HG03354 (cell line): ENCODE results near the gene IDI2.
"Not testable (repeated sequence)": the region's sequence is repeated elsewhere in the genome, so short reads cannot be mapped to it uniquely, and the experiment has no call there.

ENCODE experiments used
- ATAC-seq: cut with Tn5 transposase; IDR thresholded peaks from one replicate; pipeline ENCODE4 v1.9.1; 2021; ENCODE audit warnings: mild to moderate bottlenecking; ENCODE audit not compliant: unreplicated experiment, poor library complexity, severe bottlenecking

Gene IDI2

DNA sequence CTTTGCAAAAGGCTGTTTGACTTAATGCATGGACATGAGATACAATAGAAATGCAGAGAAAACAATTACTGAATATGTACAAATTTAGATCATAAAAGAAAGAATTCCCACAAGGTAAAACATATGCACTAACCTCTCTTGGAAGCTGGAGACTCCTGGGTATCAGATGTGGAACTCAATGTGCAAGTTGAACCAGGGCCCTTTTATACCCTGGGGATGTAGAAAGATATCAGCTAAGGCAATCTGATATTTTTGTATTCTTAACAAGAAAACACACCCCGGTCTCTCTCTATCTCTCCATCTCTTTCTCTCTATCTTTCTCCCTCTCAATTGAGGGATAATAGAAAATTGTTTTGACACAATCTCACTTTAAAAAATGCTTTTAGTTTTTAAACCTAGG lies at the start of gene IDI2:
Gene IDI2 (minus strand): TSS at position 177 of the 400 bp plus-strand sequence. CDS start 1,136 bp downstream, outside the sequence.
- no peak for ATAC-seq

DNA sequence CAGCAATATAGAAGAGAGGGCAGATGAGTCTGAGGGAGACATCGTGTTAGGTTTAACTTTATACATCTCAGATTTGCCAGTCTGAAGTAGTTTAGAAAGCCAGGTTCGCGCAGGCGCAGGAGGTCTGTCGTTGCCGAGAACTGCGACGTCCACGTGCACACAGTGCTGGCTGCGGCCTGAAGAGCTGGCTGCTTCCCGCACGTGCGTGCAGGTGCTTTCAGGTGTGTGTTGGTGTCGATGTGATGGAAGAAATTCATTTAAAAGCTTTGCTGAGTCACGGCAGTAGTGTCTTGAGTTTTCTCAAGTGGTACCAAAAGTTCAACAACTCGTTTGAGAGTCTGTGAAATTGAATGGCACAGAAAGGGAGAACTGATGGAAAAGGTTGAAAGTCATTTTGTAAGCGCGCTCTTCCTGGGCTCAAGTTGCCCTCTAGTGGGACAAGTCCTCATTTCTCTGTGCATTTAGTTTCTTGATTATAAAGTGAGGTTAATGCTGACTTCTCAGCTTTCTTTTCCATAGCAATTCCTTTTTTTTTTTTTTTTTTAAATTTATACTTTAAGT lies 49.2 kb upstream of the IDI2 start:
- ATAC-seq, result no peak

DNA sequence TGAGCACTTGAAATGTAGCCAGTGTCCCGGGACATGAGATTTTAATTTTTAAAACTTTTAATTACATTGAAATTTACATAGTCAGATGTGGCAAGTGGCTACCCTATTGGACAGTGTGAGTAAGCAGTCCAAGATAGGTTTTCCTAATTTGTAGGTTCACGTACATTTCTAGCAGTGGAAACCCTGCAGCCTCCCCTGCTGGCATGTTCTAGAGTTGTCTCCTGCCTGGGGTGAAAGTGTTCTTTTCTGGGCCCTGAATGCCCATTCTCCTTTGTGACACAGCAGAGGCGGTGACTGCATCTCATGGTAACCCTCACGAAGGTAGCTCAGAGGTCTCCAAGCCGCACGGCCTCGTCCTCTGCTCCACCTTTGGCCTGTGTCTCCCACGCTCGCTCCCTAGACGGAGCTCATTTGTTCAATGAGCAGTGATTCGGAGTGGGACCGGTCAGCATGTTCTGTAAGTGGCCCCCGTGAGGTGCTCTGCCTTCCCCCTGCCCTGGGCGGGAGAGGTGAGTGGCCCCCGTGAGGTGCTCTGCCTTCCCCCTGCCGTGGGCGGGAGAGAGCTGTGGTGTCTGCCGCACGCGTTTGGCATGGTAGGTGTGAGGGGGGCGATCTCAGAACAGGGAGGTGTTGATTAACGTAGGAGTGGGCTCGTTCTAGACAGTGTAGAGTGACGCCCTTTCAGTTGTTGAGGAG lies 48.5 kb upstream of the IDI2 start:
- no peak for ATAC-seq

DNA sequence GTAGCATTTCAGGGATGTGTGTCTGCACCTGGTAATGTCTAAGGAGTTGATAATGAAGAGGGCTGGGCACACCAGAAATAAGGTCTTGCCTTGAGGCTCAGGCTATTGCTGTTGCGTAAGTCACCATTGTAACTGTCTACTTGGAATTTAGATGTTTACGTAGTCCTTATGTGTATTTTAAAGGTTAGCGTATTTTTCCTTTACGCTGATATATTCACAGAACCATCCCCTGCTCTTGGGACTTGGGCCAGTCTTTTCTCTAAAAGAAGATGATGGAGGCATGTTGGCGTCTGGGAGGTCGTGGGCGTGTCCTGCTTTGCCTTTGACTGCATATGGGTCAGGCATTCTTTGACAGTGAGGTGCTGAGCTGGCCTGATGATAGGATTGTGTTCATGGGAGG lies 45.3 kb upstream of the IDI2 start:
- ATAC-seq, result no peak

DNA sequence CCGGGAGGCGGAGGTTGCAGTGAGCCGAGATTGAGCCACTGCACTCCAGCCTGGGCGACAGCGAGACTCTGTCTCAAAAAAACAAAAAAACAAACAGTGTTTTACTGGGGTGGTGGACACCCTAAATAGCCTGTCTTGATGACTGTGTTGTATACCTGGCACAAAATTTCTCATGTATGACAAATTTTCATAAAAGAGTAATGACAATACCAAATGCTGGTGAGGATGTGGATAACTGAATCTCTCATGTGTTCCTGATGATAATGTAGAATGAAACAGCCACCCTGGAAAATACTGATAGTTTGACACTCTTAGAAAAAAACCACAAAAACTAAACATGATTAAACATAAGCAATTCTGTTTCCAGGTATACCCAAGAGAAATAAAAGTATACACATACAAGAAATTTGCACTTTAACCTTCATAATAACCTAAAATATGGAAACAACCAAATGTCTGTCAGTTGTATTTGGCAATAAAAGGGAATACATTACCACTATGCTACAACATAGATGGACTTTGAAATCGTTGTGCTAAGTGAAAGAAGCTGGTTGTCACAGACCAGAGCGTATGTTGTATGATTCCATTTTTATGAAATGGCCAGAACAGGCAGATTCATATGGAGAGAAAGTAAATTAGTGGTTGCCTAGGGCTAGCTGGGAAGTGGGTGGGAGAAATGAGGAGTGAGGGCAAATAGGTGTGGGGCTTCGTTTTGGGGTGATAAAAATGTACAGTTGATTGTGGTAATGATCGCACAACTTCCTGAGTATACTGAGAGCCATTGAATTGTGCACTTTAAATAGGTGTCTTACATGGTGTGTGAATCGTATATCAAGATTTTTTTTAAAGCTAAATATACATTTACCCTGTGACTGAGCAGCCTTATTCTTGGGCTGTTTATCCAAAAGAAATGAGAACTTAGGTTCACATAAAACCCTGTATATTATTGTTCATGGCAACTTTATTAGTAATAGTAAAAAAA lies 43.0 kb upstream of the IDI2 start:
- no peak for ATAC-seq

DNA sequence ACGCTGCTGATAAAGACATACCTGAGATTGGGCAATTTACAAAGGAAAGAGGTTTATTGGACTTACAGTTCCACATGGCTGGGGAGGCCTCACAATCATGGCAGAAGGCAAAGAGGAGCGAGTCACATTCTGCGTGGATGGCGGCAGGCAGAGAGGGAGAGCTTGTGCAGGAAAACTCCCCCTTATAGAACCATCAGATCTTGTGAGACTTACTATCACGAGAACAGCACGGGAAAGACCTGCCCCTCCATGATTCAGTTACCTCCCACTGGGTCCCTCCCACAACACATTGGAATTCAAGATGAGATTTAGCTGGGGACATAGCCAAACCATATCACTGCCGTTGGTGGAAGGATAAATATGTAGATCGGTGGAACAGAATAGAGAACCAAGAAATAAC lies 41.1 kb upstream of the IDI2 start:
- ATAC-seq, result not testable (repeated sequence)

DNA sequence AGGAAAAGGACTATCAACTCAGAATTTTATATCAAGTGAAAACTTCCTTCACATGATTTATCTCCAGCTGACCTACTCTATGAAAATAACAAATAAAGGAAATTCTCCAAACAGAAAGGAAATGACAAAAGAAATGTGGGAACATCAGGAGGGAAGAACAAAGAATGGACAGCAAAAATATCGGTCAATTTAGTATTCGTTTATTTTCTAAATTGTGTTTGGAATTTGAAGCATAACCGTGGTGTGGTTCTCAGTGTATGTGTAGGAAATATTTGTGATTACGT lies 39.2 kb upstream of the IDI2 start:
- no peak for ATAC-seq

DNA sequence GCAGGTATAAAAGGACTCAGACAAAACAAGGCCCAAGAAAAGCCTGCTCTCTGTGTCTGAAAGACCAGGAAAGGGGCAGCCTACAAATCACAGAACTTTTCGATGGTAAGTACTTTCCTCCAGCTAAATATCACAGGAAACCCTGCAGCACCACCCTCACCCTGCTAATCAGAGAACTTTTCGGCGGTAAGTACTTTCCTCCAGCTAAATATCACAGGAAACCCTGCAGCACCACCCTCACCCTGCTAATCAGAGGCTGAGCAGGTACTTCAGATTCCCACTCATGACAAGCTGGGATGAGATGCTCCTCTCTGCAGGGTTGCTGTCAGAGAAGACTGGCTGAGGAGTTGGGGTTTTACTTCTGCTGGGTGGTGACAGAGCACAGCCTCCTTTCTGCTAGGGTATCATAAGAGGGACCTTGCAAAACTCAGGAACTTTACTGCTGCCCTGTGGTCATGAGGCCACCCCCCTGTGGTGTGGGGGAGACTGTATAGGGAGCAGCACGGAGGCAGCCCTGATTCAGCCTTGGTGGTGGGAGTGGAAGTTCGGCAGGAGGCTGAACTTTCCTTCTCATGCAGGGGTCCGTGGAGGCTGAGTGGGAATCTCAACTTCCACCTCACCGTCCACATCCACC lies 37.7 kb upstream of the IDI2 start:
- ATAC-seq, result no peak

DNA sequence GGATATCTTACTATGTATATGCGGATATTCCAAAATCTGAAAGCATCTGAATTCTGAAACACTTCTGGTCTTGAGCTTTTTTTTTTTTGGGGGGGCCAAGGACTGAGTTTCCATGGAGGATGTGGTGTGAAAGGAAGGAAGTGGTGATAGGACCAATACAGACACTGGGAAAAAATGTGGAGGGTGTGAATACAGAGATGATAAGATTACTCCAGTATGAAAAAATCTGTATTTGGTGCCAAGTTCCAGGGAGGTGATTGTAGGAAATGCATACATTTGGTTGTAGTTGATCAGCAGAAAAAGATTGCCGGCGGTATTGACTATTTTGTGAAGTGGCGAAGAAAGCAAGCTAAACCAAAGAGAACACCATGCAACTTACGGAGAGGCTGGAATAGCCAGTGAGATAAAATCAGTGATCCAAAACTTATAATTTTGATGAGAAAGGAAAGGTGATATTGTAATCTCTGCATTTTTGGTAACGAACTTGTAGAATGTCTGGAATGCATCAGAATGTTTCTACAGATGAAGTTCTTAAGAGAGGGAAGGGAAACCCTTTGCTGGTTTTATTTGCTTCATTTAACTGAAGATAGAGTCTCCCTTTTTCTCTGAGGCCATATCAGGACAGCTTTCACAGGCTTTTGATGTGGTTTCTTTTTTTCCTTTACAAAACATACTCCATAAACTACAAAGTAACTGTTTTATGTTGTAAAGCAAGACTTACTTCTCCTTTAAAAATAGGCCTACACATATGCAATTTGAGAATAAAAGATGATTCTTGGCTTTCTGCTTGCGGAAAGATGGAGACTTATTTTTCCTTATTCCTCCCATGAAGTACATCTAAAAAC lies 36.5 kb upstream of the IDI2 start:
- ATAC-seq, result no peak

DNA sequence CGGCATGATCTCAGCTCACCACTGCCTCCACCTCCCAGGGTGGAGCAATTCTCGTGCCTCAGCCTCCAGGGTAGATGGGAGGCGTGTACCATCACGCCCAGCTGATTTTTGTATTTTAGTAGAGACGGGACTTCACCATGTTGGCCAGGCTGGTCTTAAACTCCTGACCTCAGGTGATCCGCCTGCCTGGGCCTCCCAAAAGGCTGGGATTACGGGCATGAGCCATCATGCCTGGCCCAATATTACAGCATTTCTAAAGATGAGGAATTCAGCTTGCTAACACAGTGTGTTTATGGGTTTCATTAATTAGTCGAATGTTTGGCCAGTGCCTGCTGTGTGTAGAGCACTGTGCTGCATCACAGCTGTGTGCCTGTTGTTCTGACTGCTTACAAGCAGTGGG lies 34.2 kb upstream of the IDI2 start:
- no peak for ATAC-seq

DNA sequence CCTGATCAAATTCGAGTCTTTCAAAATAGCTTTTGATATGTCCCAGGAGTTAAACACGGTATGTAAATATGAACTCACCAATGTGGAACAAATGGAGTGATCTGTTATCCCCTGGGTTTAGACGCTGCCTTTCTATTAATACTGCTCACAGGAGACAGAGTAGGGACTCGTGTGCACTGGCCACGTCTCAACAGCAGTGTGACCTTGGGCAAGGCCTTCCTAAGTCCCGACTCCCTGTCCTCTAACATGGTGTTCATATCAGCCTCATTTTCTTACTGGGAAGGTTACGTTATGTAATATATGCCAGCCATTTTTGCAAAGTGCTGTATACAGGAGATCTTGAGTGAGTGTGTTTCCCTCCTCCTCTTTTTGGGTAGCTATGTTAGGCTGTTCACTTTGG lies 32.4 kb upstream of the IDI2 start:
- no peak for ATAC-seq

DNA sequence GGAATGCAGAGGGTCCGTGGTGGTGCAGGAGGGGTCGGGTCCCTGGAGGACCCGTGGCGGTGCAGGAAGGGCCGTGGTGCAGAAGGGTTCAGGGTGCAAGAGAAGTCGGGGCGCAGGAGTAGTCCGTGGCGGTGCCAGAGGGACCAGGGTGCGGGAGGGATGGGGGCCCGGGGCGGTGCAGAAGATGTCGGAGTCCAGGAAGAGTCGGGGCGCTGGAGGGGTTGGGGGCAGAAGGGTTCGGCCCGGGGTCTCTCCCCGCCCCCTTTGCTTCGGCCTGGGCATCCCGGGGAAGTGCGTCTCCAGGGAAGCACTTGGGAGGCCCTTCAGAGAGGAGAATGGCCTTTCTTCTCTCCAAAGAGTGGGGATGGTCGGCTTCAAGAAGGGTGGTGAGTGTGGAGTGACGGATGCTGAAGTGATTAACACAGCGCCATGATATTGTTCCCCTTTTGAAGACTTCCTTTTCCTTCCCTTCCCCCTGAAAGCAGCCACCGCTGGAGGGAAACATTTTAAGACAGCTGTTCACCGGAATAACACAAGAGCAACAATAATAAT lies 31.5 kb upstream of the IDI2 start:
- ATAC-seq, result no peak

DNA sequence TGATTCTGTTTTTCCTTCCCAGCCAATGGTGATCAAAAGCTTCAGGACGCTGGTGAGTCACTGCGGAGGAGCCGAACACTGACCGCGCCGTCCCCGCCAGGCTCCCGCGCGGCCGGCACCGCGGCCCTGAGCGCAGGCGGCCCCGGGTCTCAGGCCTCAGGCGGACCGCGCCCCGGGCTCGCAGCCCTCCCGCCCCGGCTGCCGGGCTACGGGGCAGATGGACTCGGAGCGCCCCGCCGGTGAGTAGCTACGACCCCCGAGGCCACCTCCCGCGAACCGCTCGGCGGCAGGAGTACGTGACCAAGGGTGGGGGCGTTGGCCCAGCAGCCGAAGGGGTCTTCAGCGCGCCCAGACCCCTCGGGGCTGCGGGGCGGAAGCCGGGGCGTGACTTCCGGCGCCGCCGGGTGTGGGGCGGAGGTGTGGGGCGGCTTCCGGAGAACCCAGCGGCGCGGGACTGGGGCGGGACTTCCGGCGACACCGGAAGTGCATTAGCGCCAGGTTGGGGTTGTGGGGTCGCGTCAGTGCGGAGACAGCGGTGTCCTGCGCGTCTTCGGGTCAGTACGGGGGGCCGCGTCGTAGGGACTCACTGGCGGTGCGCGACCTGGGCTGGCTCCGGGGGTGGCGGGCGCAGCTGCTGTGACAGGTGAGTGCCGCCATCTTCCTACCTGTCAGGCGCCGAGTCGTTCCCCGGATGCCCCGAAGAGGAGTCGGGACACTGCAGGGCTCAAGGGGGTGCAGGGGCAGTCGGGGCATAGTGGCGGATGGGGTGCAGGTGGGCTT lies 30.9 kb upstream of the IDI2 start, which contains the start of gene WDR37:
Gene WDR37 (plus strand): TSS at position 60 of the 780 bp plus-strand sequence. CDS start 15,771 bp downstream, outside the sequence.
- ATAC-seq, result peak; percentile 96

DNA sequence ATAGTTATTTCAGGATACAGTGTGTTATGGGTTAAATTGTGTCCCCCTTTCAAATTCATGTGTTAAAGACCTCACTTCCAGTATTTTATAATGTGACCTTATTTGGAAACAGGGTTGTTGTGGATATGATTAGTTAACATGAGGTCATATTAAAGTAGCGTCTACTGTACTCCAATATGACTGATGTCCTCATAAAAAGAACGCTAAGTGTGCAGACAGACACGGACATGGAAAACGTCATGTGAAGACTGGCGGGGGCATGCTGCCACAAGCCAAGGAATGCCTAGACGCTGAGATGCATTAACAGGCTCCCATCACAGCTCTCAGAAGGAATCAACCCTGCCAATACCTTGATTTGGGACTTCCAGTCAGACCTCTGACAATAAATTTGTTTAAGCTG lies 29.0 kb upstream of the IDI2 start:
- no peak for ATAC-seq

DNA sequence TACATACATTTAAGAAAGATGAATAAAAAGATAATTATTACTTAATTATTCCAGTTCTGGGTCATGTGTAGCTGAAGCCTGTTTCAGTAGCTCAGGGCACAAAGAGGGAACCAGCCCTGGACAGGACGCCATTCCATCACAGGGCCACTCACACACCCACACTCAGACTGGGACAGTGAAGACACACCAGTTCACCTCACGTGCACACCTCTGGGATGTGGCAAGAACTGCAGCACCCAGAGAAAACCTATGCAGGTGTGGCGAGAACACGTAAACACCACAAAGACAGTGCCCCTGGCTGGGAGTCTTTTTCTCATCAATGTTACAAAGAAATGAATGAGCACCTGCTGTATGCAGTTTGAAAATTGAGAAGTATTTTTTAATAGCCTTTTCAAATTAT lies 24.9 kb upstream of the IDI2 start:
- ATAC-seq, result no peak

DNA sequence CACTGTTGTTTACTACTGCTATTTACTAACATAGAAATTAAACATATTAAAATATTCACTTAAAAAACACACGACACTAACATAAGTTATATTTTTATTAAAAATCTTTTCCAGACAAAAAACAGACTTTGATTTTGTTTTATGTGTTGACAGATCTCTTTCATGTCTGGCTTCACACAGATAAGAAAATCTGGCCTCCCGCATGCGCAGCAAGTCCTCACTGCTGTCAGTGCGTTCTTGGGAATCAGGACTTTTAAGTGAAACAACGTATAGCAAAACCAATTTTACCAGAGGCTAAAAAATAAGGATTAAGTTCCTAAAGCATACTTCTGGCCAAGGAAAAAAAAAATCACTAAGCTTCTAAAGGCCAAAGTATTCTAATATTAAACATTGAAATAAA lies 24.5 kb upstream of the IDI2 start:
- no peak for ATAC-seq

DNA sequence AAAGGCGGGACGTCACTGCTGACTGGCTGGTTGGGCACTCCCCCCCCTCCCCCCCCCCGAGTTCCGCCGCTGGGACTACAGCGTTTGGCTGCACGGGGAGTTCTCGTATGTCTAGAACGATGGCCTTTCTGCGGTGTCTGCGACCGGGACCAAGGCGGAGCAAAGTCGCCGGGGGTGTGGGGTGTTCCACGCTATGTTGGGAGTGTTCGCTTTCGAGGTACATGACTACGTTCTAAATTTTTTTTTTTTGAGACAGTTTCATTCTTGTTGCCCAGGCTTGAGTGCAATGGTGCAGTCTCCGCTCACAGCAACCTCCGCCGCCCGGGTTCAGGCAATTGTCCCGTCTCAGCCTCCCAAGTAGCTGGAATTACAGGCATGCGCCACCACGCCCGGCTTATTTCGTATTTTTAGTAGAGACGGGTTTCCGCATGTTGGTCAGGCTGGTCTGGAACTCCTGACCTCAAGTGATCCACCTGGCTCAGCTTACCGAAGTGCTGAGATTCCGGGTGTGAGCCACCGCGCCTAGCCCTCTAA lies 23.8 kb upstream of the IDI2 start:
- peak; percentile 7 for ATAC-seq

DNA sequence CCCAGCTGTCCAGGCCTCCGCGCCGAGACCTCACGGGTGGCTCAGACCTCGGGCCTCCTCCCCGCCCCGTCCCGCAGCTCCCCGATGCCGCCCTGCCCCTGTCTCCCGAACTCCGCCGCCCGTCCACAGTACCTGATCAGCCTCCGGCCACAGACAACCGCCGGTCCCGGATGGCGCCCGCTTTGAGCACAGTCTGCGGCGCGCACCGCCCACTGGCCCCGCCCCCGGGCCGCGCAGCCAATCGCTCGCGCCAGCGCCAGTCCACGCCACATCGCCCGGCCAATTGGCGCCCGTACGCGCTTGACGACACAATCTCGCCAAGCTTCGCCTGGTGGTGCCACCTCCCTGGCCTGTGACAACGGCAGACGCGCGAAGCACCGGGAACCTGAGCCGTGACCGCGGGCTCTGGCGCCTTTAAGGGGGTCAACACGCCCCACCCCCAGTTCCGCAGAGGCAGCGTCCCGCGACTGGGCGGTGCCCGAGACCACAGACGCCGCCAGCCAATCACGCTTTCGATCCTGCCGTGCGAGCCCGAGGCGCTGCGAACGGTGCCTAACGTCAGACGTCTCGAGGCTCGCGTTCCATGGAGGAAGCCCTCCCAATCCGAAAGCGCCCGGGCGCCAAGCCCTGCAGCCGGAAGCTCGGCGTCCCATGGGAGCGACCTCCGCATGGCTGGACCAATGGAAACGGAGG lies 23.2 kb upstream of the IDI2 start, which contains the start of gene IDI1:
Gene IDI1 (minus strand): TSS at position 388 of the 693 bp plus-strand sequence. CDS start 116 bp downstream, at position 272.
- peak; percentile 81 for ATAC-seq
